HG02571 (cell line): ENCODE measurements around the gene ASB4.
"Not testable (repeated sequence)": the region's sequence is repeated elsewhere in the genome, so short reads cannot be mapped to it uniquely, and the experiment has no call there.

ENCODE experiments used
- ATAC-seq: cut with Tn5 transposase; IDR thresholded peaks from one replicate; pipeline ENCODE4 v1.9.1; 2021; ENCODE audit warnings: mild to moderate bottlenecking, moderate library complexity; ENCODE audit not compliant: unreplicated experiment

The ASB4 gene

GRCh38 chr7:95485391-95486123 lies at the start of gene ASB4:
Gene ASB4 (plus strand): TSS chr7:95485943. CDS start chr7:95485972, 29 bp downstream.
- no peak for ATAC-seq

- no peak for ATAC-seq
Observed at GRCh38 chr7:95436407-95436806, 49.3 kb upstream of the ASB4 start.

GRCh38 chr7:95440394-95441038 lies 45.2 kb upstream of the ASB4 start:
- no peak for ATAC-seq

GRCh38 chr7:95441042-95441823 lies 44.5 kb upstream of the ASB4 start:
- ATAC-seq = no peak

- ATAC-seq = no peak
Observed at GRCh38 chr7:95444796-95445195, 40.9 kb upstream of the ASB4 start.

GRCh38 chr7:95446618-95447017 lies 39.1 kb upstream of the ASB4 start:
- no peak for ATAC-seq

- no peak for ATAC-seq
Observed at GRCh38 chr7:95454438-95455045, 31.2 kb upstream of the ASB4 start.

- ATAC-seq = no peak
Observed at GRCh38 chr7:95457947-95458346, 27.8 kb upstream of the ASB4 start.

- ATAC-seq = not testable (repeated sequence)
Observed at GRCh38 chr7:95460653-95461052, 25.1 kb upstream of the ASB4 start.

- no peak for ATAC-seq
Observed at GRCh38 chr7:95467912-95468607, 17.7 kb upstream of the ASB4 start.

GRCh38 chr7:95469187-95469586 lies 16.6 kb upstream of the ASB4 start:
- no peak for ATAC-seq

GRCh38 chr7:95469848-95470247 lies 15.9 kb upstream of the ASB4 start:
- ATAC-seq = no peak

- peak; percentile 97 for ATAC-seq
Observed at GRCh38 chr7:95470452-95470851, 15.3 kb upstream of the ASB4 start.

- no peak for ATAC-seq
Observed at GRCh38 chr7:95471071-95471470, 14.7 kb upstream of the ASB4 start.

GRCh38 chr7:95472581-95473161 lies 13.1 kb upstream of the ASB4 start:
- ATAC-seq = no peak

- ATAC-seq = no peak
Observed at GRCh38 chr7:95473276-95473985, 12.3 kb upstream of the ASB4 start.

GRCh38 chr7:95476072-95476847 lies 9.5 kb upstream of the ASB4 start:
- ATAC-seq = no peak

- peak; percentile 54 for ATAC-seq
Observed at GRCh38 chr7:95476904-95477594, 8.7 kb upstream of the ASB4 start.
